Activated CD4-positive, alpha-beta T cell treated with anti-CD3 and anti-CD28 coated beads, Interleukin-10, Interleukin-2, amounts not matched to agents 100 ng/mL and 50 ng/mL, durations not matched to agents 16 hours and 8 hours (primary cell): ENCODE data around the gene TLDC2.
"Not testable (repeated sequence)": the region's sequence is repeated elsewhere in the genome, so short reads cannot be mapped to it uniquely, and the experiment has no call there.

Experiments
- DNase-seq: peaks from one replicate; pipeline ENCODE4 v3.0.0-alpha.2; 2020

TLDC2 gene

DNA sequence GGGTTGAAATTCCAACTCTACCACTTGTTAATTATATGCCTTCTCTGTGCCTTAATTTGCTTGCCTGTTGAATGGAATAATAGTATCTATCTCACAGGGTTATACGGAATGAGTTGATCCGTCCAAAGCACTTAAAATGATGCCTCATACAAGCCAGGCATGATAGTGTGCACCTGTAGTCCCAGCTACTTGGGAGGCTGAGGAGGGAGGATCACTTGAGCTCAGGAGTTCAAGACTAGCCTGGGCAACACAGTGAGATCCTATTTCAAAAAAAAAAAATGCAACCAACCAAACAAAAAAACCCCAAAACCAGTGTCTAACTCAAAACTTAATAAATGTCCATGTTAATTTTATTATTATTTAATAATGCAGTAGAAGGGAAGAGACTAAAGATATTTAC is 40.3 kb downstream of the TLDC2 start:
- DNase-seq = no peak

DNA sequence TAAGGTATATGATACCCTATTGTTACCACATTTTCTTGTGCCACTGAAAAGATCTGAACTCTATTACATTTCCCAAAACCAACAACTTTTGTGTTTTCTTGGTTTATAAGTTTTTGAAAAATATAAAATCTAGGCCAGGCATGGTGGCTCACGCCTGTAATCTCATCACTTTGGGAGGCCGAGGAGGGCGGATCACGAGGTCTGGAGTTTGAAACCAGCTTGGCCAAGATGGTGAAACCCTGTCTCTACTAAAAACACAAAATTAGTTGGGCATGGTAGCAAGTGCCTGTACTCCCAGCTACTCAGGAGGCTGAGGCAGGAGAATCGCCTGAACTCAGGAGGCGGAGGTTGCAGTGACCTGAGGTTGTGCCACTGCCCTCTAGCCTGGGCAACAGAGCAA is 41.3 kb downstream of the TLDC2 start:
- DNase-seq = no peak

GRCh38 chr20:36917943-36918342 is 42.0 kb downstream of the TLDC2 start:
- peak; percentile 26 for DNase-seq

DNA sequence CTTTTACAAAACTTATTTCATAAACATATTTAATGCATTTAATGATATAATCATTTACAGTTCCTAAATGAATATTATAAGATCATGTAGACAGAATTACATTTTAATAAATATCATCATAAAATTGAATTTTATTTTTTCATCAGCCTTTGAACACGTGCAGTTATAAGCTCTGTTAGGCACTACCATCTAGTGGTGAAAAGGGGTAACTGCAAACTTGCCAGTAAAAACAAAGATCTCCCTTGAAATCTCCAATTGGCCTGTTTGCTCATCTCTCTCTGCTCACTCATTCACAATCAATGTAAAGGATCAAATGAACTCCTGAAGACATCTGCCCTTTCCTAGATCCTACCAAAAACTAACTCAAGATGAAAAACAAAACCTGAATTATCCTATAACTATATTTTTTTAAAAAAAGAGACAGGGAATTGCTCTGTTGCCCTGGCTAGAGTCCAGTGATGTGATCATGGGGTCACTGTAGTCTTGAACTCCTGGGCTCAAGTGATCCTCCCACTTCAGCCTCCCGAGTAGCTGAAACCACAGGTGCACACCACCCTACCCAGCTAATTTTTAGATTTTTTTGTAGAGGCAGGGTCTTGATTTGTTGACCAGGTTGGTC is 43.9 kb downstream of the TLDC2 start:
- peak; percentile 73 for DNase-seq

GRCh38 chr20:36920334-36920730 is 44.4 kb downstream of the TLDC2 start:
- no peak for DNase-seq

DNA sequence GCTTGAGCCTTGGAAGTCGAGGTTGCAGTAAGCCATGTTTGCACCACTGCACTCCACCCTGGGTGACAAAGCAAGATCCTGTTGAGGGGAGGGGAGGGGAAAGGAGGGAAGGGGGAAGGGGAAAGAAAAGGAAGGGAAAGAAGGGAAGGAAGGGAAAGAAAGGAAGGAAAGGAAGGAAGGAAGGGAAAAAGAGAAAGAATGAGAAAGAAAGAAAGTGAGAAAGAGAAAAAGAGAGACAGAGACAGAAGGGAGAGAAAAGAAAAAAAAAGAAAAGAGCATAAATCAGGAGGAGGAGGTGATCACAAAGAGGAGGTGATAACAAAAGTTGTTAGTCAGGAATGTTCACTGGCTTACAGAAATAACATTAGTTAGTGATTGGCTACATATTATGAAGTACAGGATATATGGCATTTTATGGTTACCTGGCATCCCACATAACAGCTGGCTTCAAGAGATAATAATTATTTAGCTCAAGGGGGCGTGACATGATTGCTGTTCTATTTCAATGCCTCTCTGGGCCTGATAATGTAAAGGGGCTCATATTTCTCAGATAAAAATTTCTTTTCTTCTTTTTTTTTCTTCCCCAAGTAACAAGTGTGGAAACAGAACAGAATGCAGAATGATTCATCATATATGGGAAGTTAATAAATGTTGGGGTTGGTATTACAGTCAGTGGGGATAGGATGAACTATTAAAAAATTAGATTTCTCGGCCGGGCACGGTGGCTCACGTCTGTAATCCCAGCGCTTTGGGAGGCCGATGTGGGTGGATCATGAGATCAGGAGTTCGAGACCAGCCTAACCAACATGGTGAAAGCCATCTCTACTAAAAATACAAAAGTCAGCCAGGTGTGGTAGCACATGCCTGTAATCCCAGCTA is 48.5 kb downstream of the TLDC2 start:
- DNase-seq = no peak

DNA sequence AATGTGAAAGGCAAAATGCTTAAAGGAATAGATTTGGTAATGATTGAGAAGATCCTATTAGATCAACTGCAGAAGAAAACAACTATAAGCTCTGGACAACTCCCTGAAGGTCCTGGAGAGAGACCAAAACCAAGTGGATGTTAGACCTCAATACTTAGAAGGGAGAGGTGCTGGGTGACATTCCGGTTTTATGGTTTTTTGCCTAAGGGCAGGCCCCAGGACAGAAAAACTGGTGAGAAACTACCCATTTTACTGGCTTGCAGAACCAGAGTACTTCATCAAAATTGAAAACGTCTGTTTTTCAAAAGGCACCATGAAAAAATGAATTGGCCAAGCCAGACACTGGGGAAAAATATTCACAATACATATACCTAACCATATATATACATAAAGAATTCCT is 49.3 kb downstream of the TLDC2 start:
- no peak for DNase-seq

GRCh38 chr20:36926653-36927200 is 50.8 kb downstream of the TLDC2 start:
- DNase-seq = no peak

- DNase-seq = no peak
Observed at GRCh38 chr20:36927704-36928103, 51.8 kb downstream of the TLDC2 start.

GRCh38 chr20:36929290-36929689 is 53.4 kb downstream of the TLDC2 start:
- DNase-seq = no peak

DNA sequence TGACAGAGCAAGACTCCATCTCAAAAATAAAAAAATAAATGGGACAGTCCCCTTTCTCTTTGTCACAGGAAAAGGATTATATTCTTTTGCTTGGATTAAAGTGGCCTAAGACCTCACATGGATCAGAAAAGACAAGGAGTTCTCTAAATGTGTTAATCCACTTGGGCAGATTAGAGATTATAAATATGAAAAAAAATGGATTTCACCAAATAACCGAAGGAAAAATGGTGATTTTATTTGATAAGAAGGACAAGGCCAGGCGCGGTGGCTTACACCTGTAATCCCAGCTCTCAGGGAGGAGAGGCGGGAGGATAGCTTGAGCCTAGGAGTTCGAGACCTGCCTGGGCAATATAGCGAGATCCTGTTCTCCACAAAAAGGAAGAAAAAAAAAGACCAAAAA is 53.8 kb downstream of the TLDC2 start:
- no peak for DNase-seq

DNA sequence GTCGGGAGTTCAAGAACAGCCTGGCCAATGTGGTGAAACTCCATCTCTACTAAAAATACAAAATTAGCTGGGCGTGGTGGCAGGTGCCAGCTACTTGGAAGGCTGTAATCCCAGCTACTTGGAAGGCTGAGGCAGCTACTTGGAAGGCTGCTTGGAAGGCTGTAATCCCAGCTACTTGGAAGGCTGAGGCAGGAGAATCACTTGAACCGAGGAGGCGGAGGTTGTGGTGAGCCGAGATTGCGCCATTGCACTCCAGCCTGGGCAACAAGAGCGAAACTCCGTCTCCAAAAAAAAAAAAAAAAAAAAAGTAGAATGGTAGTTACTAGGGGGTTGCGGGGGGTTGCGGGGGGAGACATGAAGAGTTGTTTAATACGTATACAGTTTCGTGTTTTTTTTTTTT is 56.1 kb downstream of the TLDC2 start:
- not testable (repeated sequence) for DNase-seq

DNA sequence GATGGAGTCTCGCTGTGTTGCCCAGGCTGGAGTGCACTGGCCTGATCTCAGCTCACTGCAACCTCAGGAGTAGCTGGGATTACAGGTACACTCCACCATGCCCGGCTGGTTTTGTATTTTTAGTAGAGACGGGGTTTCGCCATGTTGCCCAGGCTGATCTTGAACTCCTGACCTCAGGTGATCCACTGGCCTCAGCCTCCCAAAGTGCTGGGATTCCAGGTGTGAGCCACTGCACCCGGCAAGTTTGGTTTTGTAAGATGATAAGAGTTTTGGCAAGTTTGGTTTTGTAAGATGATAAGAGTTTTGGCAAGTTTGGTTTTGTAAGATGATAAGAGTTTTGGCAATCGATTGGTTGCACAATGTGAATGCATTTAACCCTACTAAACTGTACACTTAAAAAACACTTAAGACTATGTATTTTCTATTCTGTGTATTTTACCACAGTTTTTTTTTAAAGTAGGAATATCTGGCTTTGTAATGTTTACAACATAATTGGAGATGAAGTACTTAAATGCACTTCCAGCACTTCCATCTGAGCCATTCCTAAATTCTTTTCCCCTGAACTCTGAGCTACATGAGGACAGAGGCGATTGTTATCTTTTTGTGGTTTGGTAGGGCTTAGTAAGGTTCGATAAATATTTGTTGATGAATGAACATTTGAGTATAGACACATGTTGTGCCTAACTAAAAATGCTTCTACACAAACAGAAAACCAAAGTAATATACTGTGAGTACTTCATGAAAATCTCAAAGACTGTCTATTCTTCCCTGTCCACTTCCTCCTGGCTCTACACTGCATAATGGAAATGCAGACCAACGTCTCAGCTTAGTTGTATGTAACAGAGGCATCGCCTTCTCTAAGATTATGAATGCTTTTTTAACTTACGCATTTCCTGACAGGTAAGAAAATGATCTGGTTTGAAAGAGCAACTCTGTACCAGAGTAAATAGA is 56.8 kb downstream of the TLDC2 start:
- no peak for DNase-seq

- DNase-seq = not testable (repeated sequence)
Observed at GRCh38 chr20:36933571-36933970, 57.6 kb downstream of the TLDC2 start.

DNA sequence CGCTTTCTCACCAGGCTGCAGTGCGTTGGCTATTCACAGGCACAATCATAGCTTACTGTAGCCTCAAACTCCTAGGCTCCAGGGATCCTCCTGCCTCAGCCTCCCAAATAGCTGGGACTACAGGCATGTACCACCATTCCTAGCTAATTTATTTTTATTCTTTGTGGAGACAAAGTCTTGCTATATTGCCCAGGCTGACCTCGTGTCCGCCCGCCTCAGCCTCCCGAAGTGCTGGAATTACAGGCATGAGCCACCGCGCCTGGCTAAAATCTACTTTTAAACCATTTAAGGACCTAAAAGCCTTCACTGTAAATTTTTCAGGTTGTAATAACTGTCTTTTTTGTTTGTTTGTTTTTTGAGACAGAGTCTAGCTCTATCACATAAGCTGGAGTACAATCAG is 60.4 kb downstream of the TLDC2 start:
- DNase-seq = no peak

DNA sequence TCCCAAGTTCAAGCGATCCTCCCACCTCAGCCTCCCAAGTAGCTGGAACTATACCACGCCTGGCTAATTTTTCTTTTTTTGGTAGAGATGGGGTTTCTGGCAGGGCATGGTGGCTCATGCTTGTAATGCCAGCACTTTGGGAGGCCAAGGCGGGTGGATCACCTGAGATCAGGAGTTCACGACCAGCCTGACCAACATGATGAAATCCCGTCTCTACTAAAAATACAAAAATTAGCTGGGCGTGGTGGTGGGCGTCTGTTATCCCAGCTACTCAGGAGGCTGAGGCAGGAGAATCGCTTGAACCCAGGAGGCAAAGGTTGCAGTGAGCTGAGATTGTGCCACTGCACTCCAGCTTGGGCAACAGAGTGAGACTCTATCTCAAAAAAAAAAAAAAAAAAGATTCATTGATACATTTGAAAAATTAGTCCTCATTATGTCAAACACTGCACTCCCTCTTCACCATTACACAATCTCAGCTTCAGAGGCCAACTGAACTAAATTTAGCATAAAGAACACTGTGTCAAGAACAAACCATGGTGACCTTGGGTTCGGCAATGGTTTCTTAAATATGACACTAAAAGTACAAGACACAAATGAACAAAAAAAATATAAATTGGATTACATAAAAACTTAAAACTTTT is 60.9 kb downstream of the TLDC2 start:
- not testable (repeated sequence) for DNase-seq

GRCh38 chr20:36937402-36937770 is 61.4 kb downstream of the TLDC2 start:
- no peak for DNase-seq

GRCh38 chr20:36941401-36941835 is 65.5 kb downstream of the TLDC2 start:
- DNase-seq = no peak
